Occipital lobe (tissue), 2 donors: Measurements from ENCODE around the gene SLC2A10. TPM values are rescaled to one million over a fixed set of nuclear protein-coding genes. Genes with fewer than 3 reads are reported as not detected.

ENCODE experiments used
- DNase-seq: peaks from one replicate; lab custom pipeline; 2025; lab: John Stamatoyannopoulos, UW
- total RNA-seq: library from RNA; depleted of rRNA; stranded (reverse); fragments of >200 nt; gene quantifications from one replicate; pipeline ENCODE4 v1.2.3, GENCODE V29; 2014

The SLC2A10 gene
- total RNA-seq, 1 donor from 2014 or later: 7.5 TPM

DNA sequence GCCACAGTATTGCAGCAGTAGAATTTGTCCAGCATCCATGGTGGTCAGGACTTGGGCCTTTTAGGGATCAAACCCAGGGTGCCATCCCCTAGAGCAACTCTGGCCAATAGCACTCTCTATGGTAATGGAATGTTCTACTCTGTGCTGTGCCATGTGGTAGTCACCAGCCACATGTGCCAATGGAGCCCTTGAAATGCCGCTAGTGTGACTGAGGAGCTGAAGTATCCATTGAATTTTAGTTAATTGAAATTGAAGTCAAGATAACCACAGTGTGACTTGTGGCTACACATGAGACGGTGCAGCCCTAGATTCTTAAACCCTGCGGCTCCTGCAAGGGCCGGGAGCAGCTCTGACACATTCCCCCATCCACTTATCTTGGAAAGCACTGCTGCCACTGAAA, 54.6 kb downstream of the SLC2A10 start:
- DNase-seq: no peak

DNA sequence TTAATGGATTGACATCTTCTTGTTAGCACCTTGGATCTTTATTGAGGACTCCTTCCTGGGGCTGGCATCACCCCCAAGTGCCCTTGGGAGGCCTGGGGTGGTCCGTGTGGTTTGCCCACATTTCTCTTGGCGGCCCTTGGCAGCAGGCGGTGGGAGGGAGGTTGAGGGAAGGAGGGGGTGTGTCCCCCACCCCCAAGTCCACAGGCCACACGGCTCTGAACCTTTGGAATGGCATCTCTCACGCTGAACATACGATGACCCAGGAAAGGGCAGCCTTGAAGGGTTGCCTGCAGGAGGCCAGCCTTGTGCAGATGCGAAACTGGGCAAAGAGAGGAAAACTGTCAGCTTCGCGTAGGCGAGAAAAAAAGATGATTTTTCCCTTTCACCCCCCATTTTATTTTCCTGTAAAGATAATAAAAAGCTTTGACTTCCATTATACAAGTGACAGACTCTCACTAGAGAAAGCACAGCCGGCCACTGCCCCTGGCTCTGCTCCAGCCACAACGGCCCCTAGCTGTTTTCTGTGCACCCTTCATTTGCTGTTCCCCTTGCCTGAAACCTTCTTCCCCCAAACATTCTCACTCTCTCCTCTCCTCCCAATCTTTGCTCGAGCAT, 56.2 kb downstream of the SLC2A10 start:
- DNase-seq: no peak

DNA sequence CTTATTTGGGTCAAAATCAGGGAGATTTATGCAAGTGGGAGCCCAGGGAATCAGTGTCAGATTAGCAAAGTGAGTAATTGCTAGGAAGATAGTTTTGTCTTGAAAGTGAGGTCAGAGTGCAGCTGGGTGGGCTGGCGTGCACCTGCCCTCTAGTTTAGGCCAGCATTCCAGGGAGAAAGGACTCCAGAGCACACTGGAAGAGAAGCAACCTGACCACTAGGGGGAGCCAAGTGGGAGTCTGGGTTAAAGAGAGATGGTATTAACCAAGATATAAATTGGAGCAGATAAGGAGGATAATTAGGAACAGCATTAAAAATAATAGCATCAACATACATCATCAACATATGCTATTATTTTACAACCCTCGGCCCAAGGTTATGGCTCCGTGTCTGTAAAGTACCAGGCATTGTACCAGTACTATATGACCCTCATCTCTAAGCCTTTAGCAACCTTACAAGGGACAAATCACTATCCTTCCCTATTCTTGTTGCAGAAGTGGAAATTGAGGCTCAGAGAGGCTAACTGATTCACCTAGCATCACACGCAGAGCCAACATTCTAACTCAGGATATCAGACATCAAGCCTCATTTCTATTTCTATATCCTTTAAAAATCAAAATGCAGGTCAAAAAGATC, 57.8 kb downstream of the SLC2A10 start:
- no peak for DNase-seq

DNA sequence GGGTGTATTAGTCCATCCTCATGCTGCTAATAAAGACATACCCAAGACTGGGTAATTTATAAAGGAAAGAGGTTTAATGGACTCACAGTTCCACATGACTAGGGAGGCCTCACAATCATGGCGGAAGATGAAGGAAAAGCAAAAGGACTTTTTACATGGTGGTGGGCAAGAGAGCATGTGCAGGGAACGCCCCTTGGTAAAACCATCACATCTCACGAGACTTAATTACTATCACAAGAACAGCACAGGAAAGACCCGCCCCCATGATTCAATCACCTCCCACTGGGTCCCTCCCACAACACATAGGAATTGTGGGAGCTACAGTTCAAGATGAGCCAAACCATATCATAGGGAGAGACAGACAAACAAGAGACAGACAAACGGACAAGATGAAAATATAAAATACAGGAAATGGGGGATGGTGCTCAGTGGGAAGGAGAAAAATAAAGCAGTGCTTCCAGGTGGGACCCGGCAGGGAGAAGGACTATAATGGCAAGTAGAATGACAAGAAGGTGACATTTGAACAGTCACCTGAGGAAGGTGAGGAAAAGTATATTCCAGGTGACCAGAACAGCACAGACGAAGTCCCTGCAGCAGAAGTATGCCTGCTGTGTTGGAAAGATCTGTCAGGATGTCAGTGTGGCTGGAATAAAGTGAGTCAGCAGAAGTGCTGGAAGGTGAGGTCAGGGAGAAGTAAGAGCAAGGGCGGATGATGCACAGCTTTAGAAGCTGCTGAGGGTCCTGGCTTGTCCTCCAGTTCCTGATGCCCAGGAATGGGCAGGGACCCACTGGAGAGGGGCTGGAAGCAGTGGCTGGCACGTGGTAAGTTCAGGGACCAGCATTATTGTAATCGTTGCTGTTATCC, 61.1 kb downstream of the SLC2A10 start:
- no peak for DNase-seq

DNA sequence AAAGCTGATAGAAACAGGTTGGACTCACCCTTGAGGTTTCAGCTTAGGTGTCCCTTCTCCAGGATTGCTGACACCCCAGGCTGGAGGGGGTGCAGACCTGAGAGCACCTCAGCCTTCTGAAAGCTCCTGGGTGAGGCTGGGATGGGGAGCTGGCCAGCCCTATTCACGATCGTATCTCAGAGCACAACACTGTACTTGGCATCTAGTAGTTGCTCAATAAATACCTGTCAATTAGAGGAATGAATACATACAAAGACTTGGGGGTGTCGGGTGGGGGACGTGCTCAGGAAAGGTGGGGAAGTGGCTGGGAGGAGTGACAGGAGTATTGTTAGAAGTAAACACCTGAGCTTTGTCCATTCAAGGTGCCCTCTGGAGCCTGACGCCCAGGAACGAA, 61.7 kb downstream of the SLC2A10 start:
- DNase-seq: no peak

DNA sequence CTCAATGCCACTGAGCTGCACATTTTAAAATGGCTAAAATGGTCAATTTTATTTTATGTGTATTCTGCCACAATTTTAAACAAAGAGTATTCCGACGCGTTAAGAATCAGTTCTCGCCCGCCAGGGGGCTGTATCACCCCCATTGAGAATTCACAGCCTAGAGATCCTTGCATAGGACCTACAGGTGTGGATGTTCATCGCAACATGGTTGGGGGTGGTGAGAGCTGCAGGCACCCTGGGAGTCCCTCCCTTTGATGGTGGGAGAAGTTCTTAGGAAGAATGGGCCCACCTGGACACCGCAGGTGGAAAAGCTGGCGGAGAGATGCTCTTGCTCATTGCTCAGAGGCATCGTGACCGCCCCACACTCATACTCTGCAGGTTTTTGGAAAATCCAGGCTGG, 63.5 kb downstream of the SLC2A10 start:
- no peak for DNase-seq

DNA sequence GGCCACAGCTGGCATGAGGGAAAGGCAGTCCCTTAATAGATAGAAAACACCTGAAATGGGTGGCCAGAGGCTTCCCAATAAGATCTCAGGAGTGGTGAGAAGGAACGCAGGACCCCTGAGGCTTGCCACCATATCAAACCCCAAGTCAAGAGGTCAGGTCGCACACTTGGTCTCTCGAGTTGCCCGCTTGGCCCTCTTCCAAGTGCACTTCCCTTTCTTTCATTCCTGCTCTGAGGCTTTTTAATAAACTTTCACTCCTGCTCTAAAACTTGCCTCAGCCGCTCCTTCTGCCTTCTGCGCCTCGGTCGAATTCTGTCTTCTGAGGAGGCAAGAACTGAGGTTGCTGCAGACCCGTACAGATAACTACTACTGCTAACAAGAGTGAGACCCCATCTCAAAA, 64.2 kb downstream of the SLC2A10 start:
- DNase-seq: no peak

DNA sequence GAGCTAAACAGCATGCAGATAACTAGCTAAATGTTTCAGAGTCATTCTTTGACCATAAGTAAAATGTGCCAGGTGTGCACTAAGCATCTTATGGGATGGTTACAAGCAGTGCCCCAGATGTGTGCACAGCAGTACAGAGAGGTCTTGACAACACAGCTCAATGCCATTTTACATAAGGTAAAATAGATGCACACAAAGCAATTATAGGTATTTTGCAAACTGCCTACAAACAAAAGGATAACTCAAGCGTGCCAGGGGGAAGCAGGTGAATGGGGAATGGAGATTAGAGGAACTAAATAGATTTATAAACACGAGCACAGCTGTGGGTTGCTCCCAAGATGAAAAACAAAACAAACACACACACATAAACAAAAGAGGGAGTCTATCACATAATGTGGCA, 64.8 kb downstream of the SLC2A10 start:
- no peak for DNase-seq

DNA sequence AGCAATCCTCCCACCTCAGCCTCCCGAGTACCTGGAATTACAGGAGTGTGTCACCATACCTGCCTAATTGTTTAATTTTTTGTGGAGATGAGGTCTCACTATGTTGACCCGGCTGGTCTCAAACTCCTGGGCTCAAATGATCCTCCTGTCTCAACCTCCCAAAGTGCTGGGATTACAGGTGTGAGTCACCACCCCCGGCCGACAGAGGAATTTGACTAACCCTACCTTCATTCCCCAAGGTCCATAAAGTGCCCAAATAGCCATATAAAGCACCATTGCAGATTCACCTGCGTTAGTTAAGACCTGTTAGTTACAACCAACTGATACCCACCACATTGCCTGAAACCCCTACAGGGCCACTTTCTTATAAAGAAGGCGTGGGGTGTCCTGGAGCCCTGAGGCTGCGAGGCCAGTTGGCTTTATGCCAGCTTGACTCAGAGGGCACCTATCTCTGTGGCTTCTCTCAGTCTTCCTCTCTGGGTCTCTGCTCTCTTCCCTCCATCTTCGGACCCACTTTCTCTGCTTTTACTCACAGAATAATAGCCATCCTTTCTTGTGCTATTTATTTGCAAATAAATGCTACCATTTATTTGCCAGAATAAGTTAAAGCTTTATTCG, 65.6 kb downstream of the SLC2A10 start:
- no peak for DNase-seq

DNA sequence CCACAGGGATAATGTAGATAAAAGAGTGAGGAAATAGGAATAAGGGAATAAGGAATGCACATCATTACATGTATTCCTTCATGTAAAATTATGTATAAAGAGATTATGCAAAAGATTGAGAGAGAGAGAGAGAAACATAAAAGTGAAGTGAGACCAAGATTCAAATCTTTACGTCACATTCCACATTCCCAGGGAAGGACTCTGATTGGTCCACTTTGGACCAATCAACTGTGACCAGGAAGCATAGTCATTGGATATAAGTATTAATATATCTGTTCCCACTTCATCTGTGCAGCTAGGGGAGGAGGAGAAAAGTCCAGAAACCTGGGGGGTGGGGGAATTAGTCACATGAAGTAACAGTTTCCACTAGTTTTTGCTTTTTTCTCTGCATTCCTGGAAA, 66.4 kb downstream of the SLC2A10 start:
- no peak for DNase-seq

DNA sequence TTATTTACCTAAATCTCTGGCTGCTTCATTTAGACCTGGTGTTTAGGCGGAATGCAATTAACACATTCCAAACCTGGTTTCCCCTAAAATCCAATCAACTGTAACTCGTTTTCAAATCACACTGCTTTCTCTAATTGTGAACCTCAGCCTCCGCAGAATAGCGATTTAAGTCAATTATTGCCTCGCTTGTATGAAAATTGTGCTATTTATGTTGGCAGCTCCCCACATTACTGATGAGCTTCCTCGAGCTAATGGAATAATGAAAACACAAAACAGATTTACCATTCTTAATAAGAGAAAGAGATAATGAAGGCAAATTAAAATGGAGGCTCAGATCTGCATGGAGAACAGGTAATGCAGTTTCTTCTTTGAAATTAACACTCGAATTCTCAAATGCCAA, 67.9 kb downstream of the SLC2A10 start:
- DNase-seq: no peak

DNA sequence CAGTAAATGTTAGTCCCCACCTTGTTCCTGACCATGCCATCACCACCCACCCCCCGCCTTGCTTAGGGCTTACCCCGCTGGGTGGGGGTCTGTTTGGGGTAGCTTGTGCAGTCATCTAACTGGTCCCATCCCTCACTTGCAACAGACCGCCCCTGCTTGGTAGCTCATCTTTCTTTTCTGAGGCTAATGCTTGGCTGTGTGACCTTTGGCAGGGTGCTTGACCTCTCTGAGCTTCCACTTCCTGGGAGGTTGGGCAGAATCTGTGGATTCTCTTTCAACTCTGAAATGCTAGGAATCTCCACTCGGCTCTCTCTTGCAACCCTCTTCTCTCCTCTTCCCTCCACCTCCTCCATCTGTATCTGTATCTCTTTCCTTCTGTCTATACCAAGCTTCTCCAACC, 70.4 kb downstream of the SLC2A10 start:
- DNase-seq: no peak

DNA sequence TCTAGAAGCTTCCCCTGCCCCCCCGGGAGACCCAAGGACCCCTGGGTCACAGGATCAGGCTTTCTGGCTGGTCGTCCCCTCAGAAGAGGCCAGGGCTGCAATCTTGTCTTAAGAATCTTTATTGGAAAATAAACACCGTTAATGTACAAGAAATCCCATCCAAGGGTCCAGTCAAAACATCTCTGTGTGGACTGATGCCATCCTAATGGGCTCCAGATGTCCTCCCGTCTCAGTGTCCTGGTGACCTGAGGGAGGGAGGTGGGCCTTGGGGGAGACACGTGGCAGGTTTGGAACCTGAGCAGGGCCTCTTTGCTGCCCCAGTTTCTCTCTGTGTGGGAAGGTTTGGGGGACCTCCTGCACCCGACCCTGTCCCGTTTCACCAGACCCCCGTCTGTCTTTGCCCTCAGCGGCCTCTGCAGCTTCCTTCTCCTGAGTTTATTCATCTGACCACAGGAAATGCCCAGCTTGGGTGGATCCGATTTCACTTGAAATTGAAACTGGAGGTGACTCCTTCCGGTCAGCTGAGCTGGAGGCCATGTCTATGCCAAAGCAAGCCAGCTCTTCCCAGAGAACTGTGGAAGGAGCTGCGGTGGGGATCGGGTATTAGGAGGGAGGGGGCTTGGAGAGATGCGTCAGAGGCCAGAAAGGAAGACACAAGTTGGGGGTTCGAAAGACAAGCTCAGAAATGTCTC, 75.1 kb downstream of the SLC2A10 start:
- no peak for DNase-seq

Other genes with a start within 250 kb of the SLC2A10 start
- gene ZNF334, start 196.1 kb upstream of the SLC2A10 start, total RNA-seq: 13.6 TPM
- not detected for gene OCSTAMP, start 159.0 kb upstream of the SLC2A10 start, total RNA-seq
- 10.8 TPM for gene SLC13A3, start 58.2 kb upstream of the SLC2A10 start, total RNA-seq
- gene TP53RK, start 20.2 kb upstream of the SLC2A10 start, total RNA-seq: 65.8 TPM
- 0.94 TPM for gene EYA2, start 185.2 kb downstream of the SLC2A10 start, total RNA-seq